Ascending aorta (tissue), 2 donors: Measurements from ENCODE around the gene FAM89A. TPM values are rescaled to one million over a fixed set of nuclear protein-coding genes. Genes with fewer than 3 reads are reported as not detected.

Experiments used
- DNase-seq, 2 donors: peaks; one replicate each; pipeline ENCODE4 v3.0.0-alpha.2; 2019; ENCODE audit warnings: low spot score in 2 of 2
- H3K27ac ChIP-seq, 2 donors: fragments of 200-600 bp; sonication (generic); one replicate each; pipeline ENCODE4 v1.5.1; 2016 to 2017; ENCODE audit warnings: mild to moderate bottlenecking in 1 of 2
- H3K27me3 ChIP-seq: fragments of 200-600 bp; sonication (generic); one replicate; pipeline ENCODE4 v1.5.1; 2017
- H3K36me3 ChIP-seq, 2 donors: fragments of 200-600 bp; sonication (generic); one replicate each; pipeline ENCODE4 v1.5.1; 2016
- H3K4me1 ChIP-seq, 2 donors: fragments of 200-600 bp; sonication (generic); one replicate each; pipeline ENCODE4 v1.5.1; 2016 to 2017; ENCODE audit warnings: mild to moderate bottlenecking in 1 of 2
- H3K4me3 ChIP-seq, 2 donors: fragments of 200-600 bp; sonication (generic); one replicate each; pipeline ENCODE4 v1.5.1; 2016 to 2017; ENCODE audit warnings: mild to moderate bottlenecking in 1 of 2
- H3K9me3 ChIP-seq, 2 donors: fragments of 200-600 bp; sonication (generic); one replicate each; pipeline ENCODE4 v1.5.1; 2016
- intact Hi-C: fragments of 100-400 bp; cut with DNase I; formaldehyde crosslinking; loops from one replicate; pipeline ENCODE4 v1.15.1; 2023
- total RNA-seq: library from RNA; depleted of rRNA; stranded (reverse); fragments of >200 nt; gene quantifications from one replicate; pipeline ENCODE4 v1.1.0, GENCODE V29; 2016
- TF ChIP-seq, protein P1 (sequence below), 3 experiments: fragments of 200-600 bp in 2 of 3; fragments of 450-650 bp in 1 of 3; sonication (generic) in 2 of 3; IDR thresholded peaks; one replicate each; pipeline ENCODE4 v1.5.1; 2016 to 2019; ENCODE audit warnings: antibody characterized with exemption in 3 of 3, mild to moderate bottlenecking in 1 of 3, moderate library complexity in 1 of 3

FAM89A gene
- total RNA-seq, 1 donor from 2014 or later = 47.5 TPM

DNA sequence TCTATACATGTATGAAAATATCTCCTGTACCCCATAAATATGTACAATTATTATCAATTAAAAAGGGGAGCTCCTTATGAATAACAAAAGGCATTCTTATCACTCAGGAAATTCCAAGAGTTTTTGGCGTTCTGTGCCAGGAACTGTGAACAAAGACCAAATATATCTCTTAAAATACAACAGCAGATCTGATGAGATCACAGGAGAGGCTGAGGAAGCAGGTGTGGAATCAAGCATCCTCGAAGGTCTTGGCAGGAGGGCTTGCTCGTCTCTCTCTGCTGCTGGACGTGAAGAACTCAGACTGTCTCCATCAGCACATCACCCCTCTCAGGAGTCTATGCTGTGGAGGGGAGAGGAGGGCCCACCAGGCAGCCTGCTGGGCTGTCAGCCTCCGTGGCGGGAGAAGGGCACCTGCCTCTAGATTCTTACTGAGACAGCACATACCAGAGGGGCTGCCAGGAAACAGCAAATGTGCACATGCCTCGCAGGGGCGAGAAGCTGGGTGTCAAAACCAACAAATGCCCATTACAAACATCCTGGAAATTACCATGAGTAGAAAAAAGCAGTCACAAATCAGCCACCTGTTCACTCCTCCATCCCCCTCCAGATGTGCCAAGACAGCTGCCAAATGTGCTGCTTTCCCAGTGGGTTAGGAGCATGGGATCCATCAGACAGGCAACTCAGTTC lies 30.8 kb upstream of the FAM89A start:
- intact Hi-C loops = no loop called here

DNA sequence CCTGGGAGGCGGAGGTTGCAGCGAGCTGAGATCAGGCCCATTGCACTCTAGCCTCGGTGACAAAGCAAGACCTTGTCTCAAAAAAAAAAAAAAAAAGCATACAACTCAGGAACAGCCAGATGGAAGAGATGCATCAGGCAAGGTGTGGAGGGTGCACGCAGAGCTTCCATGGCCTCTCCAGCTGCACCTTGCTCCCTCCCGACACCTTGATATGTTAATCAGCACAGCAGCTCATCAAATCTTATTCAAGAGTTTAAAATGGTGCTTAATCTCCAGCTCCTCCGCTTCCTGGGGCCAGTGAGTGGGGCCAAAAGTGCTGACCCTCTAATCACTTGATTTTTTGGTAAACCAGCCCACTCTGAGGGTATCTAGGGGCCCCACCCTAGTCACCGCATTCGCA lies 29.3 kb upstream of the FAM89A start:
- H3K9me3 ChIP-seq = no peaks in the 10 kb centered on the region
- H3K27ac ChIP-seq = no peak overlapping the region
- DNase-seq = no peak
- intact Hi-C loops = no loop called here
- H3K27me3 ChIP-seq = no peaks in the 10 kb centered on the region
- H3K4me3 ChIP-seq = no peak overlapping the region
- no peaks in the 10 kb centered on the region for H3K36me3 ChIP-seq
- H3K4me1 ChIP-seq = no peaks in the 10 kb centered on the region
- TF ChIP-seq, protein P1, sequence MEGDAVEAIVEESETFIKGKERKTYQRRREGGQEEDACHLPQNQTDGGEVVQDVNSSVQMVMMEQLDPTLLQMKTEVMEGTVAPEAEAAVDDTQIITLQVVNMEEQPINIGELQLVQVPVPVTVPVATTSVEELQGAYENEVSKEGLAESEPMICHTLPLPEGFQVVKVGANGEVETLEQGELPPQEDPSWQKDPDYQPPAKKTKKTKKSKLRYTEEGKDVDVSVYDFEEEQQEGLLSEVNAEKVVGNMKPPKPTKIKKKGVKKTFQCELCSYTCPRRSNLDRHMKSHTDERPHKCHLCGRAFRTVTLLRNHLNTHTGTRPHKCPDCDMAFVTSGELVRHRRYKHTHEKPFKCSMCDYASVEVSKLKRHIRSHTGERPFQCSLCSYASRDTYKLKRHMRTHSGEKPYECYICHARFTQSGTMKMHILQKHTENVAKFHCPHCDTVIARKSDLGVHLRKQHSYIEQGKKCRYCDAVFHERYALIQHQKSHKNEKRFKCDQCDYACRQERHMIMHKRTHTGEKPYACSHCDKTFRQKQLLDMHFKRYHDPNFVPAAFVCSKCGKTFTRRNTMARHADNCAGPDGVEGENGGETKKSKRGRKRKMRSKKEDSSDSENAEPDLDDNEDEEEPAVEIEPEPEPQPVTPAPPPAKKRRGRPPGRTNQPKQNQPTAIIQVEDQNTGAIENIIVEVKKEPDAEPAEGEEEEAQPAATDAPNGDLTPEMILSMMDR (IDR thresholded peaks at IDR 0.05) = no peak

More for the DNA sequence above, 30.8 kb upstream of the FAM89A start:
- no peaks in the 10 kb centered on the region for H3K27me3 ChIP-seq
- TF ChIP-seq, protein P1 (IDR thresholded peaks at IDR 0.05) = no peak
- H3K9me3 ChIP-seq = no peaks in the 10 kb centered on the region
- no peaks in the 10 kb centered on the region for H3K36me3 ChIP-seq
- no peak overlapping the region for H3K27ac ChIP-seq
- no peak for DNase-seq
- H3K4me1 ChIP-seq = no peaks in the 10 kb centered on the region
- no peak overlapping the region for H3K4me3 ChIP-seq

DNA sequence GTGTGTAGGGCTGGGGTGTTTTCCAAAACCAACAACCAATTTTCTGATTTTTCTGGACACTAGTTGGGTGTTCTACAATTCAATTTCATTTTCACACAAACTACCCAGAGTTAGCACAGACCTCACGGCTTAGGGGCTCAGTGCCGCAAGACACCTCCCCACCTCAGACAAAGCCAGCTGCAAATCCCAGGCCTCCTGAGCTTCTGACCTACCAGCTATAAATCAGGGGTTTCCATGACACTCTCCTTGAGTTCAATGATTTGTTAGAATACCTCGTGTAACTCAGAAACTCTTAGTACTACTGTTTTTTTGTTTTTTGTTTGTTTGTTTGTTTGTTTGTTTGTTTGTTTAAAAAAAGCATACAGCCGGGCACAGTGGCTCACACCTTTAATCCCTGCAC lies 28.7 kb upstream of the FAM89A start:
- H3K4me3 ChIP-seq = no peak overlapping the region
- no peak overlapping the region for H3K27ac ChIP-seq
- H3K4me1 ChIP-seq = no peaks in the 10 kb centered on the region
- H3K9me3 ChIP-seq = no peaks in the 10 kb centered on the region
- H3K27me3 ChIP-seq = no peaks in the 10 kb centered on the region
- intact Hi-C loops = no loop called here
- no peak for DNase-seq
- no peaks in the 10 kb centered on the region for H3K36me3 ChIP-seq
- TF ChIP-seq, protein P1 (IDR thresholded peaks at IDR 0.05) = no peak

DNA sequence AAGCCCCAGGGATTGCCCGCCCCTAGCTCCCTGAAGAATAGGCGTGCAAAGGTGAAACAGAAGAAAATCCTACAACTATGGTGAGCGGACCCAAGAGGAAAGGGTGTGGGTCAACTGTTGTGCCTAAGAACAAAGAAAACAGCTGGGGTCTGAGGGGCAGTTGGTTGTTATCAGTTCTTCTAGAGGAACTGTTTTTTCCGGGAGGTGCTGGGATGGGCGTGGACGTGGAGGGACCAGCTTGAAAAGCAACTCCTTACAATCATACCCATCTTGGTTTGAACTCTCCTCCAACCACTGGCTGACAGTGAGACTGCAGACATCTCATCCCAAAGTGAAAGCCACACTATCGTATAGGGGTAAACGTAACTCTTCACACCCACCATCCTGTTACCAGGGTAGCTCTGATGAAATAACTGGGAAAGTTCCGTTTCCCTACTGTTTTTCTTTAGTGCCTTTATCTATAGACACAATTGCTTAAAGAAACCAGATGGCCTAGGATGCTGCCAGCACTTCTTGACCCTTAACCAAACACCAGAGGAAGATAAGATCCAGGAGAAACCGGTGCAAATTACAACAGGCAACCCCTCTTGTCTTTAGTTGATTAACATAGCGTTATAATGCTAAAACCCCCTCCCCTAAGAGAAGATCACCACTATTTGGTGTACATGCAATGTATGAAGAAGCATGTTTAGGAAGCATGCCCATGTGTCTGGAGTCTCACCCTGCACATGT lies 25.6 kb upstream of the FAM89A start:
- no peaks in the 10 kb centered on the region for H3K27me3 ChIP-seq
- no peak overlapping the region for H3K4me3 ChIP-seq
- no peaks in the 10 kb centered on the region for H3K36me3 ChIP-seq
- H3K9me3 ChIP-seq = no peaks in the 10 kb centered on the region
- no peaks in the 10 kb centered on the region for H3K4me1 ChIP-seq
- TF ChIP-seq, protein P1 (IDR thresholded peaks at IDR 0.05) = no peak
- intact Hi-C loops = no loop called here
- H3K27ac ChIP-seq = no peak overlapping the region
- no peak for DNase-seq

DNA sequence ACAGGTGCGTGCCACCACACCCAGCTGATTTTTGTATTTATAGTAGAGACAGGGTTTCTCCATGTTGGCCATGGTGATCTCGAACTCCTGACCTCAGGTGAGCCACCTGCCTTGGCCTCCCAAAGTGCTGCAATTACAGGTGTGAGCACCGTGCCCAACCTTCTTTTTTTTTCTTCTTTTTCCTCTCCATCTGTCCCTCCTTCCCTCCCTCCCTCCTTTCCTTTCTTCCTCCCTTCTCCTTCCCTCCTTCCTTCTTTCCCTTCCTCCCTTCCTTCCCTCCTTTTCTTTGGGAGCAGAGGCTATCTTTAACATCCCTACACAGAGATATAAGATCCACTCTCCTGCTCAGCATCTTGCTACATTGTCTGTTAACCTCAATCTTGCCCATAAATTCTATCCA lies 24.4 kb upstream of the FAM89A start:
- DNase-seq = no peak
- TF ChIP-seq, protein P1 (IDR thresholded peaks at IDR 0.05) = no peak
- H3K4me3 ChIP-seq = no peak overlapping the region
- intact Hi-C loops = no loop called here
- no peaks in the 10 kb centered on the region for H3K4me1 ChIP-seq
- H3K27ac ChIP-seq = no peak overlapping the region
- no peaks in the 10 kb centered on the region for H3K27me3 ChIP-seq
- H3K36me3 ChIP-seq = no peaks in the 10 kb centered on the region
- no peaks in the 10 kb centered on the region for H3K9me3 ChIP-seq
